CD4-positive, alpha-beta T cell (primary cell): Measurements from ENCODE around the gene SYT3. TPM values are rescaled to one million over a fixed set of nuclear protein-coding genes. Genes with fewer than 3 reads are reported as not detected.
A peak's percentile ranks its signal among the peaks of the same experiment; 100 is the strongest.

Experiments
- ATAC-seq: fragments of 200-7000 bp; cut with Tn5 transposase; one replicate; pipeline ENCODE4 v1.10.0; 2022; ENCODE audit warnings: mild to moderate bottlenecking; ENCODE audit not compliant: poor library complexity
- CTCF ChIA-PET: fragments of 350-600 bp; sonication (Branson Sonifier 250); formaldehyde crosslinking; loops from one replicate; lab custom pipeline; 2021; ENCODE audit warnings: antibody characterized with exemption, inconsistent platforms; lab: Charles Lee
- POLR2A ChIA-PET: fragments of 350-600 bp; sonication (Branson Sonifier 250); formaldehyde crosslinking; loops from one replicate; lab custom pipeline; 2021; ENCODE audit warnings: antibody characterized with exemption, inconsistent platforms; lab: Charles Lee
- DNase-seq, 14 experiments: peaks; one replicate each; pipeline ENCODE4 v3.0.0-alpha.2; 2013 to 2020; ENCODE audit warnings: mixed read lengths in 2 of 14
- H3K27ac ChIP-seq, 2 donors: one replicate each; pipeline versions ENCODE4 v1.5.1 to v1.7.0; 2013; ENCODE audit warnings: low read length in 2 of 2, low read depth in 1 of 2, mild to moderate bottlenecking in 1 of 2
- H3K27me3 ChIP-seq, 2 experiments: 1 replicate in 1 of 2; 2 replicates in 1 of 2; pipeline versions ENCODE4 v1.6.1 to v1.7.0; 2013; ENCODE audit warnings: low read length in 2 of 2, control low read depth in 1 of 2, mild to moderate bottlenecking in 1 of 2, moderate library complexity in 1 of 2; ENCODE audit not compliant: insufficient read depth in 2 of 2, control insufficient read depth in 1 of 2
- H3K36me3 ChIP-seq: one replicate; pipeline ENCODE4 v1.6.1; 2013; ENCODE audit warnings: low read length, control low read depth; ENCODE audit not compliant: insufficient read depth
- H3K4me1 ChIP-seq: one replicate; pipeline ENCODE4 v1.6.1; 2013; ENCODE audit warnings: low read length, control low read depth; ENCODE audit not compliant: insufficient read depth
- H3K4me3 ChIP-seq: one replicate; pipeline ENCODE4 v1.5.1; 2013; ENCODE audit warnings: mild to moderate bottlenecking, low read length, moderate library complexity
- H3K9me3 ChIP-seq, 2 experiments: 1 replicate in 1 of 2; 2 replicates in 1 of 2; pipeline versions ENCODE4 v1.6.1 to v1.7.0; 2013; ENCODE audit warnings: low read length in 2 of 2, mild to moderate bottlenecking in 2 of 2, control low read depth in 1 of 2, moderate library complexity in 1 of 2; ENCODE audit not compliant: control insufficient read depth in 1 of 2, insufficient read depth in 1 of 2
- H3K27ac Mint-ChIP-seq: one replicate; pipeline ENCODE4 v1.8.0; 2020; ENCODE audit warnings: mixed read lengths
- H3K27me3 Mint-ChIP-seq: one replicate; pipeline ENCODE4 v1.8.0; 2021; ENCODE audit warnings: mixed read lengths
- H3K36me3 Mint-ChIP-seq: one replicate; pipeline ENCODE4 v1.8.0; 2021; ENCODE audit warnings: low read depth, mixed read lengths
- H3K4me1 Mint-ChIP-seq: one replicate; pipeline ENCODE4 v1.8.0; 2021; ENCODE audit warnings: low read depth, mixed read lengths
- H3K4me3 Mint-ChIP-seq: one replicate; pipeline ENCODE4 v1.8.0; 2020; ENCODE audit warnings: mild to moderate bottlenecking, mixed read lengths
- H3K9me3 Mint-ChIP-seq: one replicate; pipeline ENCODE4 v1.8.0; 2020; ENCODE audit warnings: mixed read lengths
- intact Hi-C, 2 experiments: fragments of 100-400 bp; cut with DNase I in 1 of 2; cut with micrococcal nuclease in 1 of 2; formaldehyde crosslinking; loops; one replicate each; pipeline versions ENCODE4 v1.15.1 to v1.9.0; 2023 to 2025; cut with DNase I, micrococcal nuclease
- total RNA-seq, 174 experiments: library from RNA in 2 of 174; stranded (reverse) in 2 of 174; gene quantifications; one replicate each; pipeline ENCODE4 v1.2.3 and lab custom pipeline; 2021 to 2026
- TF ChIP-seq, protein P1 (sequence below): fragments of 200-600 bp; IDR thresholded peaks from one replicate; pipeline ENCODE4 v1.8.0; 2022; ENCODE audit warnings: antibody characterized with exemption, mild to moderate bottlenecking

Gene SYT3
- total RNA-seq, 2 experiments from 2014 or later, result not detected

DNA sequence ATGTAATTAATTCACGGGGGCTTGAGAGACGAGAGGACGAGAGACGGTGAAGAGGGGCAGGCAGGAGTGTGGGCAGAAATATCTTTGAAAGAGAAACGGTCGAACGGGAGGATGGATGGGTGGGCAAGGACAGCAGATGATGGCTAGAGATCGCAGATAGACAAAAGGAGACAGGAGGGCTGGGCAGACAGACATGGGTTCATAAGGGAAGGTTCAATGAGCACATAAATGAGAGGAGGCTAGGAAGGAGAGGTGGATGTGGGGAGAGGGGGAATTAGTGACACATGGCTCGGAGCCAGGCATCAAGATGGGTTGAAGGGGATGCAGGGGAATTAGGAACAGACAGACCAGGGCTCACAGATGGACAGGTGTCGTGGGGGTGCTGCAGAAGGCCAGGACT lies 1.1 kb downstream of the SYT3 start:
- peak overlapping the region; percentile 51 for H3K4me3 Mint-ChIP-seq
- H3K27me3 Mint-ChIP-seq, result peaks cover 67% of the 10 kb centered on the region
- peaks cover 4% of the 10 kb centered on the region for H3K36me3 Mint-ChIP-seq
- no peak overlapping the region for H3K27ac Mint-ChIP-seq
- Histone ChIP-seq H3K27ac (no peak overlapping the region), H3K9me3 (peaks cover 21 to 46% of the 10 kb centered on the region in 2 experiments), H3K36me3 (no peaks in the 10 kb centered on the region), H3K4me3 (no peak overlapping the region), H3K27me3 (peaks cover 40 to 53% of the 10 kb centered on the region in 2 experiments), H3K4me1 (peaks cover 12% of the 10 kb centered on the region)
- DNase-seq (no peak), ATAC-seq (no peak)
- H3K4me1 Mint-ChIP-seq, result peaks cover 5% of the 10 kb centered on the region
- intact Hi-C loops, result no loop called here
- ChIA-PET CTCF (no interaction called here), POLR2A (no interaction called here)
- TF ChIP-seq, protein P1, sequence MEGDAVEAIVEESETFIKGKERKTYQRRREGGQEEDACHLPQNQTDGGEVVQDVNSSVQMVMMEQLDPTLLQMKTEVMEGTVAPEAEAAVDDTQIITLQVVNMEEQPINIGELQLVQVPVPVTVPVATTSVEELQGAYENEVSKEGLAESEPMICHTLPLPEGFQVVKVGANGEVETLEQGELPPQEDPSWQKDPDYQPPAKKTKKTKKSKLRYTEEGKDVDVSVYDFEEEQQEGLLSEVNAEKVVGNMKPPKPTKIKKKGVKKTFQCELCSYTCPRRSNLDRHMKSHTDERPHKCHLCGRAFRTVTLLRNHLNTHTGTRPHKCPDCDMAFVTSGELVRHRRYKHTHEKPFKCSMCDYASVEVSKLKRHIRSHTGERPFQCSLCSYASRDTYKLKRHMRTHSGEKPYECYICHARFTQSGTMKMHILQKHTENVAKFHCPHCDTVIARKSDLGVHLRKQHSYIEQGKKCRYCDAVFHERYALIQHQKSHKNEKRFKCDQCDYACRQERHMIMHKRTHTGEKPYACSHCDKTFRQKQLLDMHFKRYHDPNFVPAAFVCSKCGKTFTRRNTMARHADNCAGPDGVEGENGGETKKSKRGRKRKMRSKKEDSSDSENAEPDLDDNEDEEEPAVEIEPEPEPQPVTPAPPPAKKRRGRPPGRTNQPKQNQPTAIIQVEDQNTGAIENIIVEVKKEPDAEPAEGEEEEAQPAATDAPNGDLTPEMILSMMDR, result no peak
- H3K9me3 Mint-ChIP-seq, result peaks cover 8% of the 10 kb centered on the region

DNA sequence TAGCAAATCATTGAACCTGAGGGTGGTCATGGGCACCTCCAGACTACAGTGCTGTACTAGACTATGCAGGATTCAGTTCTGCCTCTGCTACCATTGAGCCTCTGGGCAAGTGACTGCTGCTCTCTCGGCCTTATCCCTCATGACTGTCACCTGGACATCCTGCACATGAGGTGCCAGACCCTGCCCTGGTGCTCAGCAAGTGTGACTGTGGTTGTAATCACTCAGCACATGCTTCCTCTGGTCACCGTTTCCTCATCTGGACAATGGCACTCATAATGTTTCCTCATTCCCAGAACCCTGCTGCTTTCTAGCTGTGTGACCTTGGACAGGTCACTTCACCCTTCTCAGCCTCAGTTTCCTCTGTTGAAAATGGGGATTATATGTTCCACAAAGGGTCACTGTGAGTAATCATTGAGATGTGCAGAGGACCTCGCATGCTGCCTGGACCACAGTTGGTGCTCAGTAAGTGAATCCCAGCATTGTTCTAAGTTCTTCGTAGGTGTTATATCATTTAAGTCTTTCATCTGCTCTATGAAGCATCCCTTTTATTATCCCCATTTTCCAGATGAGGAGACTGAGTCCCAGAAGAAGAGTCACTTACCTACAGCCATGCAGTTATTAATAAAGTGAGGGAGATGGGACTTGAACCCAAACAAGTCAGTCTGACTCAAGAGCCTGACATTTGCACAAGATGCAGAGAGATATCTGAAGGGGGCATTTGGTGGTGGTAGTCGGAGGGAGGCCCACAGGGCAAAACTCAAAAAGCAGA lies 3.2 kb downstream of the SYT3 start:
- peaks cover 4% of the 10 kb centered on the region for H3K36me3 Mint-ChIP-seq
- peaks cover 34 to 47% of the 10 kb centered on the region in 2 experiments for H3K27me3 ChIP-seq

DNA sequence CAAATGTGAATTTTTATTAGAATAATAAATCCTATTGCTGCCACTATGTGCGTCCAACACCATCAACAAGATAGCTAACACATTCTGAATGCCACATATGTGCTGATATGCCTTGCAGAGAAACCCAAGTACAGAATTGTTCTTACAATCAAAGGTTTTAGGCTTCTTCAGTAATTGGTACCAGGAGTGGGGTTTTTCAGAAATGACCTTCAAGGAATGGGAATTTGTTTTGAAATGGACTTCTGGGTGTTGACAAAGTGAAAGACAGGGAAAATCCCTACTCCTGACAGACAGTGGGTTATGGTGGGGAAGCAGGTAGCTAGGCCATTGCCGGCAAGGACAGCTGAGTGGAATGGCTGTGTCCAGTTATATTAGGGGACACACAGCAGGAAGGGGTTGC lies 5.7 kb downstream of the SYT3 start:
- H3K36me3 Mint-ChIP-seq, result peaks cover 4% of the 10 kb centered on the region
- CTCF ChIA-PET, result no interaction called here

More for the DNA sequence above, 3.2 kb downstream of the SYT3 start:
- ChIA-PET CTCF (no interaction called here), POLR2A (no interaction called here)
- peak overlapping the region; percentile 15 for H3K4me3 Mint-ChIP-seq
- H3K9me3 Mint-ChIP-seq, result peaks cover 11% of the 10 kb centered on the region
- Histone ChIP-seq H3K4me3 (no peak overlapping the region), H3K36me3 (no peaks in the 10 kb centered on the region), H3K4me1 (peaks cover 12% of the 10 kb centered on the region), H3K9me3 (peaks cover 29 to 56% of the 10 kb centered on the region in 2 experiments), H3K27ac (no peak overlapping the region)
- ATAC-seq (no peak), DNase-seq (no peak)
- peaks cover 5% of the 10 kb centered on the region for H3K4me1 Mint-ChIP-seq
- H3K27ac Mint-ChIP-seq, result no peak overlapping the region
- peaks cover 67% of the 10 kb centered on the region for H3K27me3 Mint-ChIP-seq
- intact Hi-C loops, result no loop called here
- TF ChIP-seq, protein P1, result no peak

More for the DNA sequence above, 5.7 kb downstream of the SYT3 start:
- Mint-ChIP-seq H3K27me3 (peaks cover 63% of the 10 kb centered on the region), H3K27ac (no peak overlapping the region), H3K4me1 (peaks cover 5% of the 10 kb centered on the region), H3K4me3 (no peak overlapping the region), H3K9me3 (peaks cover 11% of the 10 kb centered on the region)
- Histone ChIP-seq H3K36me3 (no peaks in the 10 kb centered on the region), H3K27ac (no peak overlapping the region), H3K27me3 (peaks cover 18 to 28% of the 10 kb centered on the region in 2 experiments), H3K9me3 (peaks cover 29 to 61% of the 10 kb centered on the region in 2 experiments), H3K4me1 (peaks cover 2% of the 10 kb centered on the region), H3K4me3 (no peak overlapping the region)
- TF ChIP-seq, protein P1, result no peak
- POLR2A ChIA-PET, result no interaction called here
- no peak for DNase-seq
- no peak for ATAC-seq
- intact Hi-C loops, result no loop called here
